OCI-LY7 (cell line): ENCODE data around the gene DIP2A. TPM values are rescaled to one million over a fixed set of nuclear protein-coding genes. Genes with fewer than 3 reads are reported as not detected.

Experiments
- BruUV-seq: library from RNA; stranded (reverse); fragments of 400-500 nt; replicated peaks from 2 replicates; lab custom pipeline; 2021; lab: Mats Ljungman, UMichigan
- CTCF ChIA-PET: fragments of 300-600 bp; sonication (Branson Sonifier 250); formaldehyde crosslinking; loops from one replicate; lab custom pipeline; 2022; ENCODE audit warnings: antibody characterized with exemption; ENCODE audit not compliant: unreplicated experiment; lab: Charles Lee
- POLR2A ChIA-PET: fragments of 300-600 bp; sonication (Branson Sonifier 250); formaldehyde crosslinking; loops from one replicate; lab custom pipeline; 2022; ENCODE audit warnings: antibody characterized with exemption; lab: Charles Lee
- DNase-seq: peaks from one replicate; pipeline ENCODE4 v3.0.0-alpha.2; 2015; ENCODE audit warnings: low spot score
- H2AFZ ChIP-seq: fragments of 200-600 bp; sonication (generic), shearing (Covaris generic); 2 replicates; pipeline ENCODE4 v1.6.1; 2014; ENCODE audit warnings: mild to moderate bottlenecking, antibody characterized with exemption, low read length, moderate library complexity
- H3K27ac ChIP-seq: fragments of 200-600 bp; sonication (generic); 2 replicates; pipeline ENCODE4 v1.5.1; 2014; ENCODE audit warnings: mixed run types, low read depth, mild to moderate bottlenecking, moderate library complexity, low read length, inconsistent platforms; ENCODE audit not compliant: poor library complexity, severe bottlenecking
- H3K36me3 ChIP-seq: fragments of 200-600 bp; sonication (generic); 2 replicates; pipeline ENCODE4 v1.6.1; 2014; ENCODE audit warnings: mild to moderate bottlenecking, antibody characterized with exemption, low read length, moderate library complexity, mixed read lengths; ENCODE audit not compliant: insufficient read depth
- H3K4me1 ChIP-seq: fragments of 200-600 bp; sonication (generic); 2 replicates; pipeline ENCODE4 v1.5.1; 2014; ENCODE audit warnings: mild to moderate bottlenecking, low read length; ENCODE audit not compliant: insufficient read depth, poor library complexity, severe bottlenecking
- H3K4me2 ChIP-seq: fragments of 200-600 bp; sonication (generic); 2 replicates; pipeline ENCODE4 v1.6.1; 2014; ENCODE audit warnings: mild to moderate bottlenecking, low read length
- H3K4me3 ChIP-seq: fragments of 200-600 bp; sonication (generic); 2 replicates; pipeline ENCODE4 v1.5.1; 2014; ENCODE audit warnings: mild to moderate bottlenecking, low read depth, low read length; ENCODE audit not compliant: poor library complexity, severe bottlenecking
- H3K79me2 ChIP-seq: fragments of 200-600 bp; sonication (generic); 2 replicates; pipeline ENCODE4 v1.6.1; 2016; ENCODE audit warnings: low read depth, mild to moderate bottlenecking, low read length, moderate library complexity, mixed read lengths; ENCODE audit not compliant: insufficient read depth
- H3K9me2 ChIP-seq: fragments of 200-600 bp; sonication (generic); 2 replicates; pipeline ENCODE4 v1.6.1; 2016; ENCODE audit warnings: mild to moderate bottlenecking, low read length, mixed read lengths; ENCODE audit not compliant: insufficient read depth
- H3K9me3 ChIP-seq: fragments of 200-600 bp; sonication (generic); 2 replicates; pipeline ENCODE4 v1.6.1; 2014; ENCODE audit warnings: mild to moderate bottlenecking, mixed run types, low read length, mixed read lengths
- H4K20me1 ChIP-seq: fragments of 200-600 bp; sonication (generic); 2 replicates; pipeline ENCODE4 v1.6.1; 2014; ENCODE audit warnings: mild to moderate bottlenecking, antibody characterized with exemption, low read length, moderate library complexity, mixed read lengths; ENCODE audit not compliant: insufficient read depth
- EZH2phosphoT487 ChIP-seq: fragments of 200-600 bp; sonication (generic); IDR thresholded peaks from 2 replicates; pipeline ENCODE4 v1.6.1; 2018; ENCODE audit warnings: low read depth, borderline replicate concordance, mild to moderate bottlenecking, mixed run types, antibody characterized with exemption, low read length, moderate library complexity, mixed read lengths
- intact Hi-C: fragments of 100-400 bp; cut with micrococcal nuclease; formaldehyde crosslinking; loops from one replicate; pipeline ENCODE4 v1.10.0; 2022; ENCODE audit not compliant: unreplicated experiment
- total RNA-seq, 2 experiments: library from RNA; depleted of rRNA in 1 of 2; stranded (reverse); fragments of >200 nt in 1 of 2; shearing (Covaris generic) in 1 of 2; gene quantifications; 2 replicates each; pipeline ENCODE4 v1.2.3, GENCODE V29; 2014 to 2022
- TF ChIP-seq, protein P1 (sequence below): fragments of 200-600 bp; sonication (generic); conservative IDR thresholded peaks from 2 replicates; pipeline ENCODE4 v1.5.1; 2014; ENCODE audit warnings: mild to moderate bottlenecking, antibody characterized with exemption, low read length, moderate library complexity, mixed read lengths

Gene DIP2A
- total RNA-seq, 2 experiments from 2014 or later: 27.9 to 44.7 TPM

DNA sequence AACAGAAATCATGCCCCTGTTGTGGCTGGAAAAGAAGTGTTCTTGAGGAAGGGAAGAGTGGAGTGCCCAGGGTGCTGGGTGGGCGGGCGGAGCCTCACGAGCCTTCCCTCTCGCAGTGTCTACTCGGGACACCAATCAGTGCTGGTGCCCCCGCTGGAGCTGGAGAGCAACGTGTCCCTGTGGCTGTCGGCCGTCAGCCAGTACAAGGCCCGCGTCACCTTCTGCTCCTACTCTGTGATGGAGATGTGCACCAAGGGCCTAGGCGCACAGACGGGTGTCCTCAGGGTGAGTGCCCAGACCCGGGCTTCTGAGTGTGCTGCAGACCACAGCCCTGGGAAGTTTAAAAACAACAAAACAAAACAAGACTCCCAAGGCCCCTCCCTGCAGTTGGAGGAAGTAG lies 98.8 kb downstream of the DIP2A start:
- no peak for DNase-seq
- Histone ChIP-seq H3K4me1 (peaks cover 31% of the 10 kb centered on the region), H3K27ac (no peak overlapping the region), H4K20me1 (no peaks in the 10 kb centered on the region), H3K9me2 (no peaks in the 10 kb centered on the region), H3K4me3 (no peak overlapping the region), H2AFZ (no peak overlapping the region), H3K79me2 (no peaks in the 10 kb centered on the region), H3K4me2 (no peak overlapping the region), H3K9me3 (no peaks in the 10 kb centered on the region), H3K36me3 (peaks cover 14% of the 10 kb centered on the region; the same call in 1 of the 2 replicates)
- POLR2A ChIA-PET: no interaction called here
- TF ChIP-seq, protein P1, sequence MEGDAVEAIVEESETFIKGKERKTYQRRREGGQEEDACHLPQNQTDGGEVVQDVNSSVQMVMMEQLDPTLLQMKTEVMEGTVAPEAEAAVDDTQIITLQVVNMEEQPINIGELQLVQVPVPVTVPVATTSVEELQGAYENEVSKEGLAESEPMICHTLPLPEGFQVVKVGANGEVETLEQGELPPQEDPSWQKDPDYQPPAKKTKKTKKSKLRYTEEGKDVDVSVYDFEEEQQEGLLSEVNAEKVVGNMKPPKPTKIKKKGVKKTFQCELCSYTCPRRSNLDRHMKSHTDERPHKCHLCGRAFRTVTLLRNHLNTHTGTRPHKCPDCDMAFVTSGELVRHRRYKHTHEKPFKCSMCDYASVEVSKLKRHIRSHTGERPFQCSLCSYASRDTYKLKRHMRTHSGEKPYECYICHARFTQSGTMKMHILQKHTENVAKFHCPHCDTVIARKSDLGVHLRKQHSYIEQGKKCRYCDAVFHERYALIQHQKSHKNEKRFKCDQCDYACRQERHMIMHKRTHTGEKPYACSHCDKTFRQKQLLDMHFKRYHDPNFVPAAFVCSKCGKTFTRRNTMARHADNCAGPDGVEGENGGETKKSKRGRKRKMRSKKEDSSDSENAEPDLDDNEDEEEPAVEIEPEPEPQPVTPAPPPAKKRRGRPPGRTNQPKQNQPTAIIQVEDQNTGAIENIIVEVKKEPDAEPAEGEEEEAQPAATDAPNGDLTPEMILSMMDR: no peak
- no peak for TF ChIP-seq EZH2phosphoT487
- intact Hi-C loops: loop anchor here (5.0 kb wide), 1 partner anchor 100 kb away; the partner anchor contains the start of gene DIP2A
- no TSS peak for BruUV-seq
- CTCF ChIA-PET: no interaction called here

DNA sequence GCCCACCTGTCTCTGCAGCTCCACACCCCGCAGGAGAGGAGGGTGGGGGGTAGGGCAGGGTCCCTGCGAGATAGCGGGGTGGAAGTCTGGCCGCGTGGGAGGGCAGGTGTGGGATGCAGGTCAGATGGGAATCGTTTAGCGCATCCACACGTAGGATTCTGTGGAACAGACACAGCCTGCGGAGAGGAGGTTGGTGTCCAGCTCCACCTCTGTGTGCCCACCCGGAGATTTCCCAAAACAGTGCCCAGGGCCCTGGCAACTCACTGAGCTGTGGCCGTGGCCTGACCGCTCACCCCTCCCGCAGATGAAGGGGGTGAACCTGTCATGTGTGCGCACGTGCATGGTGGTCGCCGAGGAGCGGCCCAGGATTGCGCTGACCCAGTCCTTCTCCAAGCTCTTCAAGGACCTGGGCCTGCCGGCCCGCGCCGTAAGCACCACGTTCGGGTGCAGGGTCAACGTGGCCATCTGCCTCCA lies 99.3 kb downstream of the DIP2A start:
- Histone ChIP-seq H3K79me2 (no peaks in the 10 kb centered on the region), H3K36me3 (peaks cover 14% of the 10 kb centered on the region; the same call in 1 of the 2 replicates), H3K9me3 (no peaks in the 10 kb centered on the region), H3K4me3 (no peak overlapping the region), H3K9me2 (no peaks in the 10 kb centered on the region), H3K4me1 (peaks cover 29% of the 10 kb centered on the region), H3K27ac (no peak overlapping the region), H2AFZ (no peak overlapping the region), H4K20me1 (no peaks in the 10 kb centered on the region), H3K4me2 (no peak overlapping the region)
- POLR2A ChIA-PET: interaction anchor here (0.7 kb wide), 1 partner anchor 26 kb away, joined by 3 read pairs; no protein-coding TSS in a partner anchor
- intact Hi-C loops: loop anchor here (5.0 kb wide), 1 partner anchor 101 kb away; the partner anchor contains the start of gene DIP2A
- no peak for TF ChIP-seq EZH2phosphoT487
- TF ChIP-seq, protein P1: no peak
- BruUV-seq: no TSS peak
- CTCF ChIA-PET: no interaction called here
- no peak for DNase-seq
